CD4-positive, alpha-beta T cell treated with Interleukin-17A for 4 hours (primary cell): ENCODE measurements around the gene DUSP18.
A peak's percentile ranks its signal among the peaks of the same experiment; 100 is the strongest.
"Not testable (repeated sequence)": the region's sequence is repeated elsewhere in the genome, so short reads cannot be mapped to it uniquely, and the experiment has no call there.

Experiments used
- DNase-seq: peaks from one replicate; pipeline ENCODE4 v3.0.0-alpha.2; 2020; ENCODE audit warnings: mixed read lengths

DUSP18 gene

DNA sequence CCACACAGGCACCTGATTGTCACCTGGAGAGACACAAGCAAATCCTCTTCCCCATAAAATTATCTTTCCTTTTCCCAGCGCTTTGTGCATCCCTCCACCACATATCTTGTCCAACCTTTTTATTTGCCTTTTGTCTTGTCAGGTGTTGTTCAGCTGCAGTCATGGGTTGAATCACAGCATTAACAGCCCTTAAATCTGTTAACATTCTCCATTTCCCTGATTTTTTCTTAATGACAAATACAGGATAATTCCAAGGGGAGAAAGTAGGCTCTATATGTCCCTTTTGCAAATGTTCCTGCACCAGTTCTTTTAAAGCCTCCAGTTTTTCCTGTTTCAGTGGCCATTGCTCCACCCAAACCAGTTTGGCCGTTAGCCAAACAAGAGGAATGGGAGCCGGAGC, 8.9 kb upstream of the DUSP18 start:
- not testable (repeated sequence) for DNase-seq

DNA sequence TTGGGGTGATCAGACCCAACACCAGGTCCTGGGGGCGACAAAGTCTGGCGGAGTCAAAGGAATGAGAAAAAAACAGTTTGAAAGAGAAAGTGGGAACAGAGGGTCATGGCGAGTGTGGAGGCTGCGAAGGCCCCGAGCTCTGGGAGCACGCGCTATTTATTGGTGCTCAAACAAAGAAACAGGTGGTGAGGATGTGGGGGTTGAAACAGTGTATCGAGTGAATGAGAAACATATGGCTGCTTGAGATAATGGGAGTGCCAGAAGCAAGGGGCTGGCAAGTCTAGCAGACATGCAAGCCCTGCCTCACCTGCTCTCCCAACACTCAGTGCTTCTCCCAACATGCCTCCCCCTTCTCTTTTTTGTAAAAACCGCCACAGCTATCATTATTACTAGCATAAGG, 7.8 kb upstream of the DUSP18 start:
- no peak for DNase-seq

DNA sequence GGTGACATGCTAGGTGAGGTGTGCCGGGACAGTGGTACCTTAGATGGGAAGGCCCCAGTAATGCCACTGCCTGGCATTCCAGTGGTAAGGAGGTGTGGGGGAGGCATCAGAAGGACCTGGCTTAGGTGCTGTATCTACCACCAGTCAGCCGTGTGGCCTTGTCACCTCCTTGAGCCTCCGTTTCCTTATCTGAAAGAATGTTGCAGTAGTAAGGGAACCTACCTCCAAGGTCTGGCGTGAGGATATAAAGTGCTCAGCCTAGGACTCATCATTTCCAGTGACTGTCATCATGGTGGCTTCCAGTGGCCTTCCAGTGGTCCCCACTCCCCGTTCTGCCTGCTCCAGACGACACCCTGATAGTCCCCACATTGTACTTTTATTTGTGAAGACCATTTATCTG, 6.8 kb upstream of the DUSP18 start:
- DNase-seq: no peak

DNA sequence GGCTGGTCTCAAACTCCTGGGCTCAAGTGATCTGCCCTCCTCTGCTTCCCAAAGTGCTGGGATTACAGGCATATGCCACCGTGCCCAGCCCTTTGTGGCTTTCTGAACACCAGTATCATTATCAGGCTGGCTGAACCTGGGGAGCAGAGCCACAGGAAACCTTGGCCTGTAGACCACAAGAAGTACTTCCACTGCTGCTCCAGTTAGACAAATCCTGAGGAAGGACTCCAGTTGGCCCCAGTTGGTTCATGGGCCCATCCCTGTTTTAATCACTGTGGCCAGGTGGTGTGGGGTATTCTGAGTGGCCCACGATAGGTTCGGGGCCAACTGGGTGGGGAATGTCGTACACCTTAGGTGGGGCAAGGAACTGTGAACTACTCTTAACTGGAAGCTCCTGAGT, 5.5 kb upstream of the DUSP18 start:
- no peak for DNase-seq

DNA sequence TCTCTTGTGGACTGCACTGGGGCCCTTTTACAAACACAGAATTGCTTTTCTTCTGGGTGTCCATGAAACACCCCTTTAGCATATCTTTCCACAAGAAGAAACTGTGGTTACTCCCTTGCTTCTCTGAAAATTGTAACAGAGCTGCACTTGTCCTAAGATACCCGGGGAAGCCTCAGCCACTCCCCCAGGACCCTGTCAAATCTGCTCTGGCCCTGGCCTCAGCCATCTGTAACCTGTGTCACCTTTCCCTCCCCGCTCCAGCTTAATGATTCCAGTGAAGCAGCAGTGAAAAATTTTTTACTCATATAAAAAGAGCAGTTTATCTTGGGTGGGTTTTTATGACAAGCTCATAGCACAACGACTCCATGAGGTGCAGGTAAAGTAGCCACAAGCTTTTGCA, 3.4 kb upstream of the DUSP18 start:
- DNase-seq: no peak

DNA sequence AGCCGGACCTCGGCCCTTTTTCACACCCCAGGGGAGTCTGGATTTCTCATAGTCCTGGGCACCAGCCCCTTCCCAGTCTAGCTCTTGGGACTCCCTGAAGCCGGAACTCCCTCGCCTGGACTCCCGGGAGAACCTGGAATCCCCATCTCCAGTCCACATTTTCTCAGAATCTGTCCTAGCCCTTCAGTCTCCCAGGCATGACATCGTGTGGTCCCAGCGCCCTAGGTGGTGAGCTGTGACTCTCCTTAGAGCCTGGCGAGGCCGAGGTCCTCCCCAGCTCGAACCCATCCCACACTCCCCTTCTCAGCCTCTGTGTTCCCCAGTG, 673 bp upstream of the DUSP18 start:
- no peak for DNase-seq

DNA sequence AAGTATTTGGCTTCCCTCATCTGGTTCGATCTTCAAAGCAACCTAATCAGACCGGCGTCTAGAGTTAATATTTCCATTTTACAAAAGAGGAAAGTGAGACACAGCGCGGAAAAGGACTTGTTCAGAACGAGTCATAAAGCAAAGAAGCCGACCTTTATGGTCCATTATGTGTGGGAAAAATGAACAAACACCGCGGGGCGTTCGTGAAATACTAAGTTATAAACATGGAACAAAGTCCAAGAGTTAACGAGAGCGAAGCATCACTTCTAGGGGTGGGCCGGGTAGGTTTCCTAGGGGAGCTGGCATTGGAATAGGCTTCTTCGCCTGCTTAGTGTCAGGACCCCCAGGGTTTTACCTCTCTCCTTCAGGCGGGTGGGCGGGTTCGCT, 575 bp downstream of the DUSP18 start:
- peak; percentile 11 for DNase-seq

DNA sequence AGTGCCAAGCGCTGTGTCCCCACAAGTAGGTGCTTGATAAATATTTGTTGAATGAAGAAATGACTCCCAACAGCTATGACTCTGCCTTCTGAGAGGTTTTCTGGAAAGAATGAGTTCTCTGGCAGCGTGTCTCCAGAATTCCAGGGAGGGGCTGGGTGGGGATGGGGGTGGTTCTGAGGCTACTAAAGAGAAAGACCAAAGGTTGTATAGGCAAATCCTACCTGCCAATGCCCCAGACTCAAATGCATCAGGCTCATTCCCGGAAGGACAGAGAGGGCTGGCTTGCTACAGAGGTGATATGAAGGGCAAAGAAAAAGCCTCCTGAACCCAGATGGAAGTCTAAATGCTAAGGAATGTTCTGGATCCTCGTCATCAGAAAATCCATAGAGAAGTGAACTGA, 1.9 kb downstream of the DUSP18 start:
- no peak for DNase-seq

DNA sequence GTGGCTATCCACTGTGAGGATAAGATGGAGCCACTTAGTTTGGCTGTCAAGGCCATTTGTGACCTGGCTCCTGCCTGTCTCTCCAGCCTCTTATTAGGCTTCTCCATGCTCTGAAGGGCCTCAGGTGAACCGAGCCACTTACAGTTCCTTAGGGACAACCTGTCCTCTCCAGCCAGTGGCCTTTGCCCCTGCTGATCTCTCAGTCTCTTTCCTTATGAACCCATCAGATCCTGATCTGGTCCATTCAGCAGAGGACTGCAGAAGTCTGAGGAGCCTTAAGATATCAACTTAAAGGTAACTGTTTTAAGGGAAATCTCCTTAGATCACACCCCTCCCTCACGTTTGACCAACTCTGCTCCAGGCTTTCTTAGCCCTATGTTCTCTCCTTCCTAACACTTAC, 2.4 kb downstream of the DUSP18 start:
- no peak for DNase-seq

DNA sequence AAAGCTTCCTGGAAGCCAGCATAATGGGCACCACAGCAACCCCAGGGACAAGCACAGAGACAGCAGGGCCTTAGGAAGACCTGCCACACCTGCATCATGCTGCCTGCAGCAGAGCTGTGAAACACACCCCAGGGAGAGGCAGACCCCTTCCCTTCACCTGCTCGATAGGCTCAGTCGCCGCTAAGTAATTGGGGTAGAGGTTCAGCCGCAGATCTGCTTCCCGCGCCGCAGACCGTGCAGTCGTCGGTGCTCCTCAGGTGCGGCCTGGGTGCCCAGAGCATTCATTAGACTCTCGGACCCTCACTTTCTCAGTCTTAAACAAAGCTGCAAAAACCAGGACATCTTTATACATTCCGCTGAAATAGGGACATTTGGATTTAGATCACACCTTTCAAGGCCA, 2.9 kb downstream of the DUSP18 start:
- no peak for DNase-seq

DNA sequence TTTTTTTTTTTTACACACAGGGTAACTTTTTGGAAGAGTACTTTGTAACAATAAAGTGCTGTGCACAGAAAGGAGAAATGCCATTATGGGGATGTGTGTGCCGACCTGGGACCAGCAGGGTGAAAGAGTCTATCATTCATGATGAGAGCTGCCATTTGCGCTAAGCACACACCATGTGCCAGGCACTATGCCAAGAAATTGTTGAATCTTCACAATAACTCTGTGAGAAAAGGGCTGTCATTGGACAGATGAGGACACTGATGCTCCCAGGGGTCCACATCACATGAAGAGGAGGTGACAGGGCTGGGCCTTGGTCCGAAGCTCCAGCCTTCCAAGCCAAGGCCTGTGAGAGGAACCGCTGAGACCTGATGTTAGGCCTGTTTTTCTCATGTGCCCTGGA, 5.6 kb downstream of the DUSP18 start:
- DNase-seq: no peak

DNA sequence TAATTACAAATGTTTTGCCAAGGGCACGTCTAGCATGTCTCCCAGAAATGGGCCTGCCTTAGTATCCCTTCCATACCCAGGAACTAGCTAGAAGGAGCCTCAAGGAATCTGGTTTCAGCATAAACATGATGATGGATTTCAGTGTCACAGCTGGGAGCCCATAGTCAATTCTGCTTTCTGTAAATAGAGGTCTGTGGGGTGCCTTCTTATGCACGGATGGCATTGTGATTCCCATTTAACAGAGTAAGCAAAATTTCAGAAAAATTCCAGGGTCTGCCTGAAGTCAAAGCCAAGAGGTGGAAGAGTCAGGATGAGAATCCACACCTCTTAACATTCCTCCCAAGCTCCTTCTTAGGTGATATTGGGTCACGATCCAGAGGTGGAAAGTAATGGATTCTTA, 12.1 kb downstream of the DUSP18 start:
- no peak for DNase-seq

DNA sequence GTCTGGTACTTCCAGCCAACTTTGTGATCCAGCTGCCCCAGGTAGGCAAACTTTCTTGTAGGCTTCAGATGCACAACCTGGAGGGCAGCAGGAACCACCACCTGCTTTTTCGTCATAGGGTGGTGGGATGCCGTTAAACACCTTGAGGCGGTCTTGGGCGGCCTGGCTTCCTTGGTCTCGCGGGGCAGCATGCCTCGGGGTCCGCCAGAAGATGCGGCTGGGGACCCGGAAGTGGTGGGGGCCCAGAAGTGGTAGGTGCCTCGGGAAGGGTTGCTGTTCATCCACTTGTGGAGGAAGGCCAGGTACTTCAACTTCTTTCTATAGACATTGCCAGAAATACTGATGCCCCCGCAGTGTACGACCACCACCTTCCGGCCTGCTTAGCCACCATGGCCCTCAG, 13.3 kb downstream of the DUSP18 start:
- no peak for DNase-seq

DNA sequence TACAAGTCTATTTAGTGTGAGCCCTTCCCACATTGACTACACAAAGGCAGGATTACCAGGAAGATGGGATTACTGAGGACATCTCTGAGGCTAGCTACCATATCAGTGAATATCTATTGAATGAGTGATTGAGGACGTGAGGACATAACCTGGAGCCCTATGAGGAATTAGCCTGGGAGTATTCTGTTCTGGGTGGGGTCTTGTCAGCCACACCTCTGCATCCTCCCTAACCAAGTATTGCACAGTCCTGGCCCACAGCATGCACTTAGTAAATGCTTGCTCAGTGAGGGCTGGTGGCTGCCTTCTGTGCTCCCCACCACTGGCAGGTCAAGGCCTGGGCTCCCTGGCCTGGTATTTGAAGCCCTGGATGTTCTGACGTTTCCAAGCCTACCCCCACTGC, 14.8 kb downstream of the DUSP18 start:
- DNase-seq: no peak

DNA sequence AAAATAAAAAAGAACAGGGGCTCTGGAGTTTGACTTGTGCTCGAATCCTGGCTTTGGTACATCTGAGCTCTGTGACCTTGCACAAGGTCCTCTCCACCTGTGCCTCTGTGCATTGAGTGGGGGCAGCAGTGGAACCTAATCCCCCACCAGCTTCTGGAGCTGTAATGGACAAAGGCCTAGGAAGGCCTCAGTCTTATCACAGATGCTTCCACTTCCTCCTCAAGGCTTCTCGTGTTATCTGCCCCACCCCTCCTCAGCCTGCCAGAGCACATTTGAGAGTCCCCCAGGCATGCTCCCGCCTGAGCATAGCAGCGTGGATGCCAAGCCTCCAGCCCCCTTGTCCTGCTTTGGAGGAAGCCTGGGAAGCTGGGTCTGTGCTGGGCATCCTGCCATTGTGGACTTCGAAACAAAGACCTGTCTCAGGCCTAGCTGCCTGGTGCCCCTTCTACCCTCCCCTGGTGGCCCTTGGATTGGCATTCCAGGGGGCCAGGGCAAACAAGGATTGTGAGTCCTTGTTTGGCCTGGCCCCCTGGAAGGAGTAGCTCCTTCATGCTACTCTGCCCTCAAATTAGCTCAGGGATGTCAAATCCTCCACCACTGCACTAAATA, 17.1 kb downstream of the DUSP18 start:
- DNase-seq: no peak

DNA sequence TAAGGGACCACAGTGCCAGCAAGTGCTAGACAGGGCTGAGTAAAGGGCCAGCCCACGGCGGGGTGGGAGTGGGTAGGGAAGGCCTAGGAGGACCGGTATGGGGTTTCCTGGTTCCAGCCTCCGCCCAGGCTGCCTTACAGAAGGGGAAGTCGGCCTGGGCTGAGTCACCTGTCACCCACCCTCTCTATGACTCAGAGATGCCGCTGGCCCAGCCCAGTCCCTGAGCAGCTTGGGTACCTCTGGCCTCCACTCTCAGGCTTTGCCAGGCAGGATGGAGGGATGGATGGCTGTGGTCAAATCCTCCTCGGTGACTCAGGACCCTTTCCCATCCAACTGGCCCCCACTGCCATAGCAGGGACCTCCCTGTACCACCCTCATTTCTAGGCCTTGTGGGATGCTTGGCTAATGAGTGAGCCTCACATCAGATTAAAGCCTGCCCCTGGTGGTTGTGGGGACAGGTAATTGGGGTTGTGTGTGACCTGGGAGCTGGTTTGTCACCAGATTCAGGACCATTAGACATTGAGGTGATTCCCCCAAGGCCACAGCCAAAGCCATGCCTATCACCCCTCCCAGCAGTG, 18.2 kb downstream of the DUSP18 start:
- DNase-seq: peak; percentile 81

DNA sequence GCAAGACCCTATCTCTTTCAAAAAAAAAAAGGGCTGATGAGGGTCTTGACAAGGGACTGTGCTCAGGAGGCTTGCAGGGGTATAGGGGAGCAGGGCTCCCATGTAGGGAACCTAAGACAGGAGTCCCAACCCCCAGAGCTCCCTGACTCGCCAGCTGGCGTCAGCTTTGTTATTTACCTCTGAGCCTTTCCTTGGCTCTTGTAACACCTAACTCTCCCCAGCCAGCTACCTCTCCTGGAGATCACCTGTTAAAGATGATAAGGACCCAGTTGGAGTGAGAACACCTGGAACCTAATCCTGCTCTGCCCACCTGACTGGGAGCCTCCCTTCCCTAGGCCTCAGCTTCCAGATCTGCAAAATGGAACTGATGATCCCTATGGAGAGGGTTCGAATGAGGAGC, 18.9 kb downstream of the DUSP18 start:
- no peak for DNase-seq

DNA sequence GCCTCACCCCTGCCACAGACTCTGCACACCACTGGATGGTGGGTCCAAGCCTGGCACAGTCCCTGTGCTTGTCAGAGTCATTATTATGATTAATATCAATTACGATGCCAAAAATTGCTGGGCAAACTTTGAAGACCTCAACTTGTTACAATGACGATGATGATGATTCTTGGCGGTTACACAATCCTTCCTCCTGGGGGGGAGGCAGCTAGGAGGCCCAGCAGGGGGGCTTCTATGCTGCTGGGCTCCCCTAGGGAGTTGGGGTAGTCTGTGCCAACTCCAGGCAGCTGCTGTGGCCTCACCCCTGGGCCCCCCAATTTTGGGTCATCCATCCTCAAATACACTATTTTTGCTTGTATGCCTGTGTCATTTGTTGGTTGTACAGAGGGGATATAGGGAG, 20.1 kb downstream of the DUSP18 start:
- DNase-seq: no peak

DNA sequence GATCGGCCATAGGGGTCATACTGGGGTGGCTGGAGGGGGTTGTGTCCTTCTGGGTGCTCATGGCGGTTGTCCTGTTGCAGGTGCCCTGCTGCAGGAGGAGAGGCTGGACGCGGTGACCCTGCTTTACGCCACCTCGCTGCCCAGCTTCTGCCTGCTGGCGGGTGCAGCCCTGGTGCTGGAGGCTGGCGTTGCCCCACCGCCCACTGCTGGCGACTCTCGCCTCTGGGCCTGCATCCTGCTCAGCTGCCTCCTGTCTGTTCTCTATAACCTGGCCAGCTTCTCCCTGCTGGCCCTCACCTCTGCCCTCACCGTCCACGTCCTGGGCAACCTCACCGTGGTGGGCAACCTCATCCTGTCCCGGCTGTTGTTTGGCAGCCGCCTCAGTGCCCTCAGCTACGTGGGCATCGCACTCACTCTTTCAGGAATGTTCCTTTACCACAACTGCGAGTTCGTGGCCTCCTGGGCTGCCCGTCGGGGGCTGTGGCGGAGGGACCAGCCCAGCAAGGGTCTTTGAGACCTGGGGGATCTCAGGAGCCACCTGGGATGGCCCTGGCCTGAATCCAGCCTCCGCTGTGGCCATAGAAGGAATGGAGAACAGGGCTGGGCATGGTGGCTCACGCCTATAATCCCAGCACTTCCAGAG, 21.0 kb downstream of the DUSP18 start:
- DNase-seq: no peak

DNA sequence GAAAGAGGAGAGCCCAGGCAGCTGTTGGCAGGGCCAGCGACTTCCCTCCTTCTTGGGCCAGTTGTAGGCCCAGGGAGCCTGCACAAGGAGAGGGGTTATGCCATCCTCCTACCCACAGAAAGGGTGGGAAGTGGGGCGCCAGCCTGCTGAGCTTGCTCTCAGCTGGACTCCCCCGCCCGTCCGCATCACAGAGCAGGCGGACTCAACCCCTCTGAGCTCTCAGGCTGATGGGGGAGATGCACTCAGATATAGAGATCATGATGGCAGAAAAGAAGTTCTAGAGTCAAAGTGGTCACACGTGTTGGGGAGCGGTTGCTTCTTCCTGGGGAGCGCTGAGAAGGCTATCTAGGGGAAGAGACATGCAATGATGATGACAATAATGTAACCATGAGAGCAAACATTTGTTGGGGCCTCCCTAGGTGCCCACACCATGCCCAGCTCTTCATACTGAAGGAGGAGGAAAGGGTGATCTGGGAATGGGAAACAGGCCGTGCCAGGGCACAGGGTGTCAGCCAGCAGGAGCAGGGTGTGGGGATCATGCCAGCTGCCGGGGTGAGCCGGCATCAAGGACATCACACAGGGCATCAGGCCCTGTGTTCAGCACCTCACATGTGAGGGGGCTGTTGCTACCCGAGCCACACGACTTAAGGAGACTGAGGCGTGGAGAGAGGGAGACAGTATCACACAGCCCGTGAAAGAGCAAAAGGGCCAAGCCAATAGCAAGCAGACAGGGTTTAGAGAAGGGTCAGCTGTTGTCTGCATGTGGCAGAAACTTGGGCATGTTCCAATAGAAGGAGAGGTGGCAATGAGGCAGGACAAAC, 24.4 kb downstream of the DUSP18 start:
- no peak for DNase-seq

DNA sequence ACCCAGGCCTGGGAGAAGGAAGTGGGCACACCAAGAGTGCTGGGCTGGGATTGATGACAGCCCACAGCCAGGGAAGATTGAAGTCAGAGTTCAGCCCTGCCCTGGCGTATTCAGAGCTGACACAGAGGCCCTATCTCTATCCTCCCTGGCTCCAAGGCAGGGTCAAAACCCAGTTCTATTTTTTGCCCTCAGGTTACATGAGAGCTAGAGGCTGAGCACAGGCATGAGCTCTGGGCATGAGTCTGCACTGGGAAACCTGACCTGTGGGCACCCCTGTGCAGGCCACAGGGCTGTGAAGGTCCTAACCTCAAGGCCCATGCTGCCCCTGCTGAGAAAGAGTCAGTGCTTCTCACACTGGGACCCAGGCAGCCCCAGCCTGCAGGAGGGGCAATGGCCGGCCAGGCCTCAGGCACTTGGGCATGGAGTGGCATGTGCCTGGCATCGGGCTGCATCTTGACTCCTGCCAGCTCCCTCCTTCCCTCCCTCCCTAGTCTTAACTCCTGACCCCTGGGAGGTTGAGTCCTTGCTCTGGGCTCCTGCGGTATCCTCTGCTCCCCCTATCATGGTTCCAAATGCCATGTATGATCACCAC, 26.7 kb downstream of the DUSP18 start:
- DNase-seq: no peak

DNA sequence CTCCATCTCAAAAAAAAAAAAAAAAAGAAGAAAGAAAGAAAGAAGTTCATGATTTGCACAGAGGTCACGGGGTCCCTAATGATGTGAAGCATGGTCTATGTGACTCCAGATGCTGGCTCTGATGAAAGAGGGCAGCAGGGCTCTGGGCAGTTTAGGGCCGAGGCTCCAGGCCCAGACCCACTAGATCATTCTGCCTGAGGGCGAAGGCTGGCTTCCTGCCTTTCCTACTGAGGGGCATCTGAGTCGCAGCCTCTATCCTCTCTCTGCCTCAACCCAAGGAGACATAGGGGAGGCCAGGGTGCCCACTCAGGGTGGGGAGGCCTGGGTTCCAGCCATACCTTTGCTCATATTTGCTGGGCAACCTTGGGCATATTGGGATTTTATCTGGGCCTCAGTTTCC, 27.3 kb downstream of the DUSP18 start:
- DNase-seq: no peak

DNA sequence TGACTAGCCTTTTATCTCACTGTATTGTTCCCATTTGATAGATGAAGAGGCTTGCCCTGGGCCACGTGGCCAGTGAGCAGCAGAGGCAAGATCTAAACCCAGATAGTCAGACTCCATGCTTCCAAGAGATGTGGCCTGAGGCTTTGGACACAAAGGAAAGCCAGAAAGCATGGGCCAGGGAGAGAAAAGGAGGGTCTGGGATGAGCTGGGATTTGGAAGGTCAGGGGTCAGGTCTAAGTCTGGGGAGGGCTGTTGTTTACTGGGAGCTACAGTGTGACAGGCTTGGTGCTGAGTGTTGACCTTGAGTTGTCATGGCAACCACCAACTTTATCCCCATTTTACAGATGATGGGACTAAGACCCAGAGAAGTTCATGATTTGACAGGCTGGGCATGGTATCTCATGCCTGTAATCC, 30.0 kb downstream of the DUSP18 start:
- DNase-seq: no peak
